ENCODE measurements around the gene ZNF236. TPM values are rescaled to one million over a fixed set of nuclear protein-coding genes. Genes with fewer than 3 reads are reported as not detected.

The ZNF236 gene
- total and polyA plus RNA-seq, 2 donors (not counting 1 experiment from before 2014, with no cell fraction given) = 2.9 to 8.4 TPM

DNA sequence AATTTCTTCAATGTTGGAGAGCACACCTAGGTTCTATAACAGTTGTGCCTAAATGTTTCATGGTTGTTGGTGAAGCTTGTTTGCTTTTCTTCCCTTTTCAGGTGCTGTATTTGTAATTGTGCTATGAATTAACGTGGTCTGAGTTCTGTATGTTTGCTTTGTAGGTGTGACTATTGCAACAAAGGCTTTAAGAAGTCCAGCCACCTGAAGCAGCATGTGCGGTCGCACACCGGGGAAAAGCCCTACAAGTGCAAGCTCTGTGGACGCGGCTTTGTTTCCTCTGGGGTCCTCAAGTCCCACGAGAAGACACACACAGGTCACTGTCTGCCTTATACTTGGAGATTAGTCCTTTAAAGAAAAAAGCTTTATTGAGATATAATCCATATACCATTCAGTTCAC is 91.2 kb downstream of the ZNF236 start:
- no peaks in the 10 kb centered on the region for H3K9me3 ChIP-seq (ENCODE audit: control insufficient read depth, insufficient read depth, low read depth, low read length)
- H3K9ac ChIP-seq (ENCODE audit: insufficient read depth, low read length) = no peak overlapping the region
- no peak overlapping the region for H3K27ac ChIP-seq (ENCODE audit: insufficient read depth, low read length)
- no peaks in the 10 kb centered on the region for H3K4me1 ChIP-seq (ENCODE audit: control insufficient read depth, extremely low read depth, insufficient read depth, low read length)
- TF ChIP-seq, protein P1, sequence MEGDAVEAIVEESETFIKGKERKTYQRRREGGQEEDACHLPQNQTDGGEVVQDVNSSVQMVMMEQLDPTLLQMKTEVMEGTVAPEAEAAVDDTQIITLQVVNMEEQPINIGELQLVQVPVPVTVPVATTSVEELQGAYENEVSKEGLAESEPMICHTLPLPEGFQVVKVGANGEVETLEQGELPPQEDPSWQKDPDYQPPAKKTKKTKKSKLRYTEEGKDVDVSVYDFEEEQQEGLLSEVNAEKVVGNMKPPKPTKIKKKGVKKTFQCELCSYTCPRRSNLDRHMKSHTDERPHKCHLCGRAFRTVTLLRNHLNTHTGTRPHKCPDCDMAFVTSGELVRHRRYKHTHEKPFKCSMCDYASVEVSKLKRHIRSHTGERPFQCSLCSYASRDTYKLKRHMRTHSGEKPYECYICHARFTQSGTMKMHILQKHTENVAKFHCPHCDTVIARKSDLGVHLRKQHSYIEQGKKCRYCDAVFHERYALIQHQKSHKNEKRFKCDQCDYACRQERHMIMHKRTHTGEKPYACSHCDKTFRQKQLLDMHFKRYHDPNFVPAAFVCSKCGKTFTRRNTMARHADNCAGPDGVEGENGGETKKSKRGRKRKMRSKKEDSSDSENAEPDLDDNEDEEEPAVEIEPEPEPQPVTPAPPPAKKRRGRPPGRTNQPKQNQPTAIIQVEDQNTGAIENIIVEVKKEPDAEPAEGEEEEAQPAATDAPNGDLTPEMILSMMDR (conservative IDR thresholded peaks at IDR 0.05 in 1 of 2, IDR thresholded peaks at IDR 0.05 in 1 of 2; ENCODE audit: low read depth in 1 of 2, low read length in 2 of 2) = no peak
- no peak for TF ChIP-seq EZH2 (IDR thresholded peaks at IDR 0.05; ENCODE audit: low read length, missing control alignments)
- no peaks in the 10 kb centered on the region for H3K27me3 ChIP-seq (ENCODE audit: control insufficient read depth, insufficient read depth, low read length)
- no peak overlapping the region for H3K4me2 ChIP-seq (ENCODE audit: extremely low read depth, insufficient read depth, low read length)
- H3K36me3 ChIP-seq (ENCODE audit: control insufficient read depth, insufficient read depth, low read length) = peaks cover 7% of the 10 kb centered on the region
- no peaks in the 10 kb centered on the region for H4K20me1 ChIP-seq (ENCODE audit: control insufficient read depth, extremely low read depth, insufficient read depth, low read length)
- H2AFZ ChIP-seq (ENCODE audit: low read length) = no peak overlapping the region
- H3K4me3 ChIP-seq (replicated peaks in 1 of 4; ENCODE audit: control extremely low read depth in 1 of 4, insufficient read depth in 1 of 4, low read depth in 3 of 4, low read length in 4 of 4) = no peak overlapping the region
- no peaks in the 10 kb centered on the region for H3K79me2 ChIP-seq (ENCODE audit: control insufficient read depth, insufficient read depth, low read length)
- DNase-seq (ENCODE audit: low read depth in 2 of 2) = no peak

DNA sequence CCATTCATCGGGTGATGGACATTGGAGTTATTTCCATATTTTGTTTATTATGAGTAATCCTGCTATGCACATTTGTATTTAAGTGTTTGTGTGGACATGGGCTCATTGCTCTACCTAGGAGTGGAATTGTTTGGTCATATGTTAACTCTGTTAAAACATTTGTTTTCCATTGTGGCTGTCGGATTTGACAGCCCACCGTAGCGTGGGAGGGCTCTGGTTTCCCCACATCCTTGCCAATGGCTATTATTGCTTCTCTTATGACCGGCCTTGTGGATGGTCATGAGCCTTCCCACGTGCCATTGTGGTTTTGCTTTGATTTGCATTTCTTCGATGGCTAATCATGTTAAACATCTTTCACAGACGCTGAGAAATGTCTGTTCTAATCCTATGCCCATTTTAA is 92.0 kb downstream of the ZNF236 start:
- no peak overlapping the region for H3K4me3 ChIP-seq (replicated peaks in 1 of 4; ENCODE audit: control extremely low read depth in 1 of 4, insufficient read depth in 1 of 4, low read depth in 3 of 4, low read length in 4 of 4)

DNA sequence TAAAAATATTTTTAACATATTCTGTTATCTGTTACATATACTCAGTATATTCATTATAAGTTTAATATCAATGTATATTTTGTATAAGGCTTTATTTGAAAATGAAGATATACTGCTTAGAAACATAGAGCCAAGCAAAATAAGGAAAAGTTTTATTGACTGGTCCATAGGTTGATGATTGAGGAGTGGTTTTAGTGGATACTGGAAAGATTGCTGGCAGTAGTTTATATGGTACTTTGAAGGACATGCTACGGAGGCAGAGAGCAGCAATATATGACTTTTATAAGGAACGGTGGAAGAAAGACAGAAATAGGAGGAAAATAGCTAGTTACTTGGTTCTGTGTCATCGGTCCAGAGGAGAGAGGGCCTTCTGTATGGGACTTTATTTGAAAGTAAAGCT is 92.4 kb downstream of the ZNF236 start:
- Histone ChIP-seq H3K27ac (ENCODE audit: insufficient read depth, low read length) (no peak overlapping the region), H3K4me2 (ENCODE audit: extremely low read depth, insufficient read depth, low read length) (no peak overlapping the region), H3K9ac (ENCODE audit: insufficient read depth, low read length) (no peak overlapping the region), H2AFZ (ENCODE audit: low read length) (no peak overlapping the region), H3K27me3 (ENCODE audit: control insufficient read depth, insufficient read depth, low read length) (no peaks in the 10 kb centered on the region), H3K4me1 (ENCODE audit: control insufficient read depth, extremely low read depth, insufficient read depth, low read length) (no peaks in the 10 kb centered on the region), H3K4me3 (replicated peaks in 1 of 4; ENCODE audit: control extremely low read depth in 1 of 4, insufficient read depth in 1 of 4, low read depth in 3 of 4, low read length in 4 of 4) (no peak overlapping the region), H4K20me1 (ENCODE audit: control insufficient read depth, extremely low read depth, insufficient read depth, low read length) (no peaks in the 10 kb centered on the region), H3K36me3 (ENCODE audit: control insufficient read depth, insufficient read depth, low read length) (peaks cover 7% of the 10 kb centered on the region), H3K9me3 (ENCODE audit: control insufficient read depth, insufficient read depth, low read depth, low read length) (no peaks in the 10 kb centered on the region), H3K79me2 (ENCODE audit: control insufficient read depth, insufficient read depth, low read length) (no peaks in the 10 kb centered on the region)
- DNase-seq (ENCODE audit: low read depth in 2 of 2) = no peak
- TF ChIP-seq, protein P1 (conservative IDR thresholded peaks at IDR 0.05 in 1 of 2, IDR thresholded peaks at IDR 0.05 in 1 of 2; ENCODE audit: low read depth in 1 of 2, low read length in 2 of 2) = no peak
- TF ChIP-seq EZH2 (IDR thresholded peaks at IDR 0.05; ENCODE audit: low read length, missing control alignments) = no peak

More for the DNA sequence above, 92.0 kb downstream of the ZNF236 start:
- Histone ChIP-seq H3K4me1 (ENCODE audit: control insufficient read depth, extremely low read depth, insufficient read depth, low read length) (no peaks in the 10 kb centered on the region), H4K20me1 (ENCODE audit: control insufficient read depth, extremely low read depth, insufficient read depth, low read length) (no peaks in the 10 kb centered on the region), H3K36me3 (ENCODE audit: control insufficient read depth, insufficient read depth, low read length) (peaks cover 7% of the 10 kb centered on the region), H3K27ac (ENCODE audit: insufficient read depth, low read length) (no peak overlapping the region), H3K27me3 (ENCODE audit: control insufficient read depth, insufficient read depth, low read length) (no peaks in the 10 kb centered on the region), H3K9me3 (ENCODE audit: control insufficient read depth, insufficient read depth, low read depth, low read length) (no peaks in the 10 kb centered on the region), H3K9ac (ENCODE audit: insufficient read depth, low read length) (no peak overlapping the region), H2AFZ (ENCODE audit: low read length) (no peak overlapping the region), H3K4me2 (ENCODE audit: extremely low read depth, insufficient read depth, low read length) (no peak overlapping the region), H3K79me2 (ENCODE audit: control insufficient read depth, insufficient read depth, low read length) (no peaks in the 10 kb centered on the region)
- TF ChIP-seq, protein P1 (conservative IDR thresholded peaks at IDR 0.05 in 1 of 2, IDR thresholded peaks at IDR 0.05 in 1 of 2; ENCODE audit: low read depth in 1 of 2, low read length in 2 of 2) = no peak
- TF ChIP-seq EZH2 (IDR thresholded peaks at IDR 0.05; ENCODE audit: low read length, missing control alignments) = no peak
- no peak for DNase-seq (ENCODE audit: low read depth in 2 of 2)

Measured in fibroblast of lung (primary cell).